H1 (cell line): ENCODE data around the gene CAMTA1. TPM values are rescaled to one million over a fixed set of nuclear protein-coding genes. Genes with fewer than 3 reads are reported as not detected.

Experiments used
- CTCF ChIA-PET: fragments of 300-600 bp; sonication (Branson Sonifier 250); formaldehyde crosslinking; loops from one replicate; lab custom pipeline; 2021; ENCODE audit not compliant: partially characterized antibody; lab: Charles Lee
- POLR2A ChIA-PET: fragments of 300-600 bp; sonication (Branson Sonifier 250); formaldehyde crosslinking; loops from one replicate; lab custom pipeline; 2021; ENCODE audit warnings: inconsistent platforms; ENCODE audit not compliant: partially characterized antibody; lab: Charles Lee
- DNase-seq, 2 experiments: peaks; one replicate each; pipeline versions ENCODE4 v3.0.0 to v3.0.0-alpha.2; 2010 to 2022; ENCODE audit warnings: low spot score in 2 of 2, low read depth in 1 of 2, mixed read lengths in 1 of 2
- FAIRE-seq: peaks from 2 replicates; lab custom pipeline; 2011; peaks lifted over from hg19 to GRCh38; lab: Jason Lieb, UNC
- H2AFZ ChIP-seq: 2 replicates; pipeline ENCODE4 v1.8.1; 2012; ENCODE audit warnings: low read length, inconsistent platforms
- H2AK5ac ChIP-seq: 2 replicates; pipeline ENCODE4 v1.6.1; 2013; ENCODE audit warnings: low read depth, low read length
- H2BK120ac ChIP-seq: replicated peaks from 2 replicates; pipeline ENCODE3; 2013; ENCODE audit warnings: low read depth, low read length, inconsistent platforms
- H2BK12ac ChIP-seq: 2 replicates; pipeline ENCODE4 v1.6.1; 2013; ENCODE audit warnings: low read depth, low read length
- H2BK15ac ChIP-seq: 2 replicates; pipeline ENCODE4 v1.6.1; 2013; ENCODE audit warnings: low read length
- H2BK20ac ChIP-seq: 2 replicates; pipeline ENCODE4 v1.6.1; 2013; ENCODE audit warnings: low read length
- H2BK5ac ChIP-seq: 2 replicates; pipeline ENCODE4 v1.6.1; 2013; ENCODE audit warnings: low read depth, low read length
- H3K14ac ChIP-seq: 2 replicates; pipeline ENCODE4 v1.6.1; 2013; ENCODE audit warnings: inconsistent platforms; ENCODE audit not compliant: insufficient read length
- H3K18ac ChIP-seq: 2 replicates; pipeline ENCODE4 v1.6.1; 2013; ENCODE audit warnings: low read length; ENCODE audit errors: extremely low read depth
- H3K23ac ChIP-seq: 2 replicates; pipeline ENCODE4 v1.6.1; 2013; ENCODE audit warnings: inconsistent platforms; ENCODE audit not compliant: insufficient read length
- H3K23me2 ChIP-seq: 2 replicates; pipeline ENCODE4 v1.6.1; 2013; ENCODE audit warnings: low read depth, low read length
- H3K27ac ChIP-seq: 2 replicates; pipeline ENCODE4 v1.6.1; 2011; ENCODE audit warnings: low read depth, low read length, inconsistent platforms
- H3K27me3 ChIP-seq, 4 experiments: replicated peaks in 1 of 4; 1 replicate in 1 of 4; 2 replicates in 3 of 4; pipeline versions ENCODE4 v1.6.1 to v1.8.1; 2011 to 2013; ENCODE audit warnings: low read length in 3 of 4, mild to moderate bottlenecking in 3 of 4, inconsistent platforms in 2 of 4, mixed read lengths in 2 of 4, moderate library complexity in 1 of 4; ENCODE audit not compliant: control insufficient read depth in 3 of 4, insufficient read depth in 3 of 4; ENCODE audit errors: extremely low read depth in 1 of 4
- H3K36me3 ChIP-seq, 4 experiments: 2 replicates each; pipeline versions ENCODE4 v1.6.1 to v1.8.1; 2011 to 2013; ENCODE audit warnings: mild to moderate bottlenecking in 4 of 4, low read length in 3 of 4, moderate library complexity in 2 of 4, control low read depth in 1 of 4, inconsistent platforms in 1 of 4; ENCODE audit not compliant: insufficient read depth in 4 of 4, control insufficient read depth in 2 of 4
- H3K4ac ChIP-seq: replicated peaks from 2 replicates; pipeline ENCODE3; 2013; ENCODE audit warnings: low read length, low read depth, mixed read lengths, inconsistent platforms; ENCODE audit not compliant: insufficient read length
- H3K4me1 ChIP-seq, 4 experiments: replicated peaks in 1 of 4; 1 replicate in 1 of 4; 2 replicates in 3 of 4; pipeline versions ENCODE4 v1.6.1 to v1.8.1; 2011 to 2013; ENCODE audit warnings: low read length in 3 of 4, inconsistent platforms in 2 of 4, mixed read lengths in 1 of 4; ENCODE audit not compliant: insufficient read depth in 4 of 4, control insufficient read depth in 3 of 4
- H3K4me2 ChIP-seq, 2 experiments: 2 replicates each; pipeline versions ENCODE4 v1.6.1 to v1.8.1; 2011 to 2013; ENCODE audit warnings: low read depth in 2 of 2, low read length in 2 of 2, control low read depth in 1 of 2, inconsistent platforms in 1 of 2, mild to moderate bottlenecking in 1 of 2; ENCODE audit not compliant: insufficient read depth in 1 of 2
- H3K4me3 ChIP-seq, 4 experiments: fragments of 200-600, 300-600 bp in 1 of 4; sonication (generic), shearing (Covaris generic), sonication (Bioruptor Twin) in 1 of 4; 2 replicates each; pipeline versions ENCODE4 v1.5.1 to v1.8.1; 2011 to 2016; ENCODE audit warnings: low read length in 4 of 4, low read depth in 3 of 4, control low read depth in 2 of 4, inconsistent platforms in 2 of 4, mild to moderate bottlenecking in 2 of 4, mixed read lengths in 1 of 4, moderate library complexity in 1 of 4; ENCODE audit not compliant: insufficient read depth in 2 of 4; ENCODE audit errors: extremely low read depth in 1 of 4
- H3K56ac ChIP-seq: replicated peaks from 2 replicates; pipeline ENCODE3; 2013; ENCODE audit warnings: low read depth, mild to moderate bottlenecking, mixed read lengths, low read length, inconsistent platforms; ENCODE audit not compliant: insufficient read length
- H3K79me1 ChIP-seq: 2 replicates; pipeline ENCODE4 v1.6.1; 2013; ENCODE audit warnings: low read depth, low read length, control low read depth
- H3K79me2 ChIP-seq, 2 experiments: 2 replicates each; pipeline versions ENCODE4 v1.6.1 to v1.8.1; 2012 to 2013; ENCODE audit warnings: low read length in 2 of 2, mild to moderate bottlenecking in 2 of 2, inconsistent platforms in 1 of 2; ENCODE audit not compliant: insufficient read depth in 2 of 2, control insufficient read depth in 1 of 2
- H3K9ac ChIP-seq, 4 experiments: replicated peaks in 1 of 4; 1 replicate in 1 of 4; 2 replicates in 3 of 4; pipeline versions ENCODE4 v1.6.1 to v1.8.1; 2011 to 2013; ENCODE audit warnings: low read depth in 3 of 4, low read length in 3 of 4, control low read depth in 2 of 4, mild to moderate bottlenecking in 2 of 4, moderate library complexity in 2 of 4, inconsistent platforms in 1 of 4; ENCODE audit errors: extremely low read depth in 1 of 4
- H3K9me3 ChIP-seq, 2 experiments: 2 replicates each; pipeline versions ENCODE4 v1.6.1 to v1.8.1; 2012 to 2013; ENCODE audit warnings: mild to moderate bottlenecking in 2 of 2, moderate library complexity in 2 of 2, control low read depth in 1 of 2, inconsistent platforms in 1 of 2, low read depth in 1 of 2, low read length in 1 of 2, mixed read lengths in 1 of 2; ENCODE audit not compliant: insufficient read depth in 2 of 2
- H4K20me1 ChIP-seq, 2 experiments: replicated peaks in 1 of 2; 2 replicates each; pipeline versions ENCODE3 to v1.8.1; 2011 to 2013; ENCODE audit warnings: inconsistent platforms in 2 of 2, low read length in 2 of 2, mild to moderate bottlenecking in 1 of 2; ENCODE audit not compliant: insufficient read depth in 2 of 2, control insufficient read depth in 1 of 2
- H4K5ac ChIP-seq: 2 replicates; pipeline ENCODE4 v1.6.1; 2013; ENCODE audit warnings: low read length, low read depth, mixed read lengths, inconsistent platforms; ENCODE audit not compliant: insufficient read length
- H4K8ac ChIP-seq: 2 replicates; pipeline ENCODE4 v1.8.0; 2013; ENCODE audit warnings: mild to moderate bottlenecking, moderate library complexity, low read length, inconsistent platforms; ENCODE audit not compliant: insufficient read depth; ENCODE audit errors: extremely low read depth
- H4K91ac ChIP-seq: replicated peaks from 2 replicates; pipeline ENCODE3; 2013; ENCODE audit warnings: low read length, mixed read lengths, inconsistent platforms; ENCODE audit not compliant: insufficient read length
- ATF2 ChIP-seq: IDR thresholded peaks from 2 replicates; pipeline ENCODE4 v1.6.1; 2012; ENCODE audit warnings: low read length, inconsistent platforms
- CTCF ChIP-seq, 3 experiments: IDR thresholded peaks; 1 replicate in 2 of 3; 2 replicates in 1 of 3; pipeline versions ENCODE4 v1.5.1 to v1.6.1; 2011; ENCODE audit warnings: low read length in 3 of 3, mild to moderate bottlenecking in 3 of 3, inconsistent platforms in 2 of 3, low read depth in 1 of 3, moderate library complexity in 1 of 3; ENCODE audit not compliant: insufficient read depth in 1 of 3; ENCODE audit errors: control extremely low read depth in 1 of 3
- RAD21 ChIP-seq, 2 experiments: IDR thresholded peaks in 1 of 2; conservative IDR thresholded peaks in 1 of 2; 2 replicates each; pipeline ENCODE4 v1.6.1; 2011; ENCODE audit warnings: low read depth in 2 of 2, low read length in 2 of 2, improper control_type of control experiment in 1 of 2, inconsistent platforms in 1 of 2, mild to moderate bottlenecking in 1 of 2, moderate library complexity in 1 of 2
- WGBS, 2 experiments: shearing (Covaris generic) in 1 of 2; methylation state at CpG; one replicate each; pipeline versions ENCODE4 v1.1.6 to v1.1.7; 2013 to 2015; ENCODE audit warnings: low lambda C conversion rate in 2 of 2, mixed read lengths in 2 of 2, inconsistent platforms in 1 of 2, low coverage in 1 of 2, missing lambda C conversion rate in 1 of 2; ENCODE audit not compliant: insufficient replicate concordance in 2 of 2, insufficient coverage in 1 of 2, insufficient read length in 1 of 2; ENCODE audit errors: extremely low coverage in 1 of 2, missing lambda C conversion rate in 1 of 2; 5-methylcytosine and 5-hydroxymethylcytosine counted together
- polyA plus RNA-seq, 7 experiments: library from polyadenylated mRNA; depleted of rRNA in 3 of 7; stranded (reverse) in 5 of 7; unstranded in 2 of 7; fragments of >200 nt in 5 of 7; fragments of 200-250 nt in 2 of 7; gene quantifications; 1 replicate in 5 of 7; 2 replicates in 1 of 7; 4 replicates in 1 of 7; pipeline versions ENCODE4 v1.2.1 to v1.2.3, GENCODE V29; 2011 to 2013; ENCODE audit warnings: missing spikeins in 2 of 7, mixed read lengths in 2 of 7
- total RNA-seq: library from RNA; stranded (reverse); fragmentation: NEBNext Ultra II Directional; extraction: Animal tissue kit (Norgen Biotek cat#: 25700); gene quantifications from 2 replicates; pipeline ENCODE4 v1.2.1, GENCODE V29; 2021

Gene CAMTA1
- total and polyA plus RNA-seq, 2 of the 8 experiments (the other 6 are each of a cell fraction or from before 2014, with no cell fraction given) = 65.0 to 119 TPM

- H3K9me3 ChIP-seq = no peaks in the 10 kb centered on the region
- H2BK20ac ChIP-seq = no peak overlapping the region
- H2BK120ac ChIP-seq = no peak overlapping the region
- H3K27ac ChIP-seq = no peak overlapping the region
- H3K4me2 ChIP-seq = no peak overlapping the region; a peak in 1 of 4 replicates
- no peak overlapping the region for H4K5ac ChIP-seq
- no peak overlapping the region for H3K14ac ChIP-seq
- H3K4me3 ChIP-seq = no peak overlapping the region
- no peak overlapping the region for H3K4ac ChIP-seq
- no peak overlapping the region; the same call in 1 of the 2 replicates for H2BK12ac ChIP-seq
- no peak for TF ChIP-seq ATF2
- TF ChIP-seq CTCF (IDR thresholded peaks at IDR 0.05; ENCODE audit: control extremely low read depth in 1 of 3, insufficient read depth in 1 of 3, low read depth in 1 of 3, low read length in 3 of 3) = peak; percentile 27 to 47 (median 39)
- TF ChIP-seq RAD21 (IDR thresholded peaks at IDR 0.05 in 1 of 2, conservative IDR thresholded peaks at IDR 0.05 in 1 of 2; ENCODE audit: low read depth in 2 of 2, low read length in 2 of 2) = peak; percentile 32 to 49
- TF ChIP-seq, all 59 proteins: peak for 2
- no peak overlapping the region for H3K9ac ChIP-seq
- H3K27me3 ChIP-seq = peaks cover 0 to 4% (median 2%) of the 10 kb centered on the region in 4 experiments; a peak in 3 of 7 replicates
- H3K23ac ChIP-seq = no peak overlapping the region
- H3K79me2 ChIP-seq = no peaks in the 10 kb centered on the region
- POLR2A ChIA-PET = interaction anchor here (1.2 kb wide), 1 partner anchor 106 kb away, joined by 3 read pairs; no protein-coding TSS in a partner anchor
- H3K18ac ChIP-seq = no peak overlapping the region
- H2BK5ac ChIP-seq = no peak overlapping the region
- H2AK5ac ChIP-seq = no peak overlapping the region
- no peaks in the 10 kb centered on the region for H3K36me3 ChIP-seq
- no peaks in the 10 kb centered on the region for H3K79me1 ChIP-seq
- no peaks in the 10 kb centered on the region for H3K23me2 ChIP-seq
- H2BK15ac ChIP-seq = no peak overlapping the region
- CTCF ChIA-PET = interaction anchor here (0.7 to 2.6 kb wide), 16 partner anchors 9 to 478 kb away, joined by 3 to 19 read pairs (median 4); no protein-coding TSS in a partner anchor
- peaks cover 9 to 30% (median 25%) of the 10 kb centered on the region in 4 experiments for H3K4me1 ChIP-seq
- no peak overlapping the region for H2AFZ ChIP-seq
- FAIRE-seq (no peak), DNase-seq (no peak)
- WGBS, 2 experiments = 85% methylated on average over 10 of the region's 10 CpGs; no CpG with 5 or more reads in 1 of the 2 experiments
- H4K20me1 ChIP-seq = no peaks in the 10 kb centered on the region
- no peak overlapping the region for H4K8ac ChIP-seq
- no peak overlapping the region for H3K56ac ChIP-seq
- peak overlapping the region; percentile 31 for H4K91ac ChIP-seq
These were observed 753.9 kb downstream of the CAMTA1 start for GRCh38 chr1:7538849-7539768.
